Left ventricle myocardium inferior (tissue), 1 donor: ENCODE results near the gene ARHGAP5. TPM values are rescaled to one million over a fixed set of nuclear protein-coding genes. Genes with fewer than 3 reads are reported as not detected.

Experiments used
- DNase-seq: peaks from one replicate; pipeline ENCODE4 v3.0.0-alpha.2; 2020
- H3K27ac ChIP-seq: fragments of 200-600 bp; replicated peaks from 2 replicates; pipeline ENCODE4 v1.8.0; 2021
- H3K27me3 ChIP-seq: fragments of 200-600 bp; 2 replicates; pipeline ENCODE4 v1.8.0; 2021; ENCODE audit warnings: low read depth
- H3K36me3 ChIP-seq: fragments of 200-600 bp; 2 replicates; pipeline ENCODE4 v1.8.0; 2021
- H3K4me1 ChIP-seq: fragments of 200-600 bp; 2 replicates; pipeline ENCODE4 v1.8.0; 2021
- H3K4me3 ChIP-seq: fragments of 200-600 bp; 2 replicates; pipeline ENCODE4 v1.8.0; 2021; ENCODE audit warnings: mild to moderate bottlenecking, moderate library complexity
- H3K9me3 ChIP-seq: fragments of 200-600 bp; replicated peaks from 2 replicates; pipeline ENCODE4 v1.8.0; 2021
- CTCF ChIP-seq: fragments of 200-600 bp; IDR thresholded peaks from 2 replicates; pipeline ENCODE4 v1.8.0; 2021; ENCODE audit warnings: antibody characterized with exemption, mild to moderate bottlenecking, borderline replicate concordance
- intact Hi-C: fragments of 100-400 bp; cut with micrococcal nuclease; formaldehyde crosslinking; loops from one replicate; pipeline ENCODE4 v1.11.0; 2022
- long read RNA-seq: library from polyadenylated mRNA; unstranded; transcript quantifications from one replicate; pipeline ENCODE4 v2.0.0, GENCODE V29; 2021
- total RNA-seq: library from RNA; stranded (reverse); fragmentation: NEBNext Ultra II Directional; extraction: Animal tissue kit (Norgen Biotek cat#: 25700); gene quantifications from one replicate; pipeline ENCODE4 v1.2.1, GENCODE V29; 2021
- donor health status: DM: no; HTN: yes; CAD: no; lungs with severe emphysema.

ARHGAP5 gene, protein sequence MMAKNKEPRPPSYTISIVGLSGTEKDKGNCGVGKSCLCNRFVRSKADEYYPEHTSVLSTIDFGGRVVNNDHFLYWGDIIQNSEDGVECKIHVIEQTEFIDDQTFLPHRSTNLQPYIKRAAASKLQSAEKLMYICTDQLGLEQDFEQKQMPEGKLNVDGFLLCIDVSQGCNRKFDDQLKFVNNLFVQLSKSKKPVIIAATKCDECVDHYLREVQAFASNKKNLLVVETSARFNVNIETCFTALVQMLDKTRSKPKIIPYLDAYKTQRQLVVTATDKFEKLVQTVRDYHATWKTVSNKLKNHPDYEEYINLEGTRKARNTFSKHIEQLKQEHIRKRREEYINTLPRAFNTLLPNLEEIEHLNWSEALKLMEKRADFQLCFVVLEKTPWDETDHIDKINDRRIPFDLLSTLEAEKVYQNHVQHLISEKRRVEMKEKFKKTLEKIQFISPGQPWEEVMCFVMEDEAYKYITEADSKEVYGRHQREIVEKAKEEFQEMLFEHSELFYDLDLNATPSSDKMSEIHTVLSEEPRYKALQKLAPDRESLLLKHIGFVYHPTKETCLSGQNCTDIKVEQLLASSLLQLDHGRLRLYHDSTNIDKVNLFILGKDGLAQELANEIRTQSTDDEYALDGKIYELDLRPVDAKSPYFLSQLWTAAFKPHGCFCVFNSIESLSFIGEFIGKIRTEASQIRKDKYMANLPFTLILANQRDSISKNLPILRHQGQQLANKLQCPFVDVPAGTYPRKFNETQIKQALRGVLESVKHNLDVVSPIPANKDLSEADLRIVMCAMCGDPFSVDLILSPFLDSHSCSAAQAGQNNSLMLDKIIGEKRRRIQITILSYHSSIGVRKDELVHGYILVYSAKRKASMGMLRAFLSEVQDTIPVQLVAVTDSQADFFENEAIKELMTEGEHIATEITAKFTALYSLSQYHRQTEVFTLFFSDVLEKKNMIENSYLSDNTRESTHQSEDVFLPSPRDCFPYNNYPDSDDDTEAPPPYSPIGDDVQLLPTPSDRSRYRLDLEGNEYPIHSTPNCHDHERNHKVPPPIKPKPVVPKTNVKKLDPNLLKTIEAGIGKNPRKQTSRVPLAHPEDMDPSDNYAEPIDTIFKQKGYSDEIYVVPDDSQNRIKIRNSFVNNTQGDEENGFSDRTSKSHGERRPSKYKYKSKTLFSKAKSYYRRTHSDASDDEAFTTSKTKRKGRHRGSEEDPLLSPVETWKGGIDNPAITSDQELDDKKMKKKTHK (N-terminal part only)
- total RNA-seq, result 238 TPM
- long read RNA-seq, full-length matches to known transcripts, result 15 of 47 reads
- long read RNA-seq, partial matches to known transcripts, result 19 of 47 reads
- long read RNA-seq, other reads (novel, unspliced or antisense), result 13 of 47 reads

DNA sequence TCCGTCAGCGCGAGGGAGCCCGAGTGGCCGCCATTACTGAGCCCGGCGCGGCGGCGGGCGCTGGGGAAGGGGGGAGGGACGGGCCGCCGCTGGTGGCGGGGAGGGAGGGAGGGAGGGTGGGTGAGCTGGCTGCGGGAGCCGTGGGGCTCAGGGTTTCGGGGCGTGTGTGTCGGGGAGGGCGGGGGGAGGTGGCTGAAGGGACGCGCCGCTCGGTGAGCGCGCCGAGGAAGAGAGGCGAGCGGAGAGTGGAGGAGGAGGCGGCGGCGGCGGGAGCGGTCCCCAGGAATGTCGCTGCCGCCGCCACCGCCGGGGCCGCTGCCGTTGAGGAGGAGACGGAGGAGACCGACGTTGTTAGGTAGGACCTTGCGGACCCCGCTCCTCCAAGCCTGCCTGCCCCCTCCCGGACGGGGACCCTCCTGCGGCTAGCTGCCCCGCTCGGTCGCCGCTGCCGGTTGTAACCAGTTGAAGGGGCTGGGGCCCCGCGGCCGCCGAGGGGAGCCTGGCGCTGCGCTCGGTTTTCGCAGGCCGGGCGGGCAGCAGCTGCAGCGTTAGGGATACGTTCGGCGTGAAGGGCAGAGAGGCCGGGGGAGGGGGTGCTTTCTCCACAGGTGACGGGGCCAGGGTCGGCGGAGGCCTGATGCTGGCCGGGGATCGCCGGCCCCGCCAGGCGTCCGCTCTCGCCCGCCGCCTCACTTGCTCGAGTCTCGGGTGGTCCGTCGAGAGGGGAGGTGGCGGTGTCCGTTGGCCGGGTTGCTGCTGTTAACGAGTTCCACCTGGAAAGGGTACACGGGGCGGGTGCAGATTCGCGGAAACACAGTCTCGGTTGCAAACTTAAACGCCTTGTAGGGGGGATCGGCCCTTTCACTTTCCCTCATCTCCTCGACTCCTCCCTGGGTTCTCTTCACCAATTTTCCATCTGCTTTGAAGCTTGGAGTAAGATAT is at the start of gene ARHGAP5:
Gene ARHGAP5, plus strand, starts transcription at position 224 of the 942 bp plus-strand sequence. CDS start 13,366 bp downstream, outside the sequence.
- TF ChIP-seq CTCF, result peak; percentile 28
- H3K27ac ChIP-seq, result peak within 1 kb of the TSS; percentile 99
- H3K9me3 ChIP-seq, result no peaks in the 10 kb centered on the region
- no peaks in the 10 kb centered on the region for H3K36me3 ChIP-seq
- H3K4me3 ChIP-seq, result peak within 1 kb of the TSS; percentile 94
- DNase-seq, result no peak
- intact Hi-C loops, result loop anchor here (5.0 to 10.0 kb wide), 2 partner anchors 125 to 663 kb away; partner anchors contain the start of genes RNU6-7 and RNU6-8
- peaks cover 82% of the 10 kb centered on the region for H3K4me1 ChIP-seq
- H3K27me3 ChIP-seq, result no peaks in the 10 kb centered on the region

DNA sequence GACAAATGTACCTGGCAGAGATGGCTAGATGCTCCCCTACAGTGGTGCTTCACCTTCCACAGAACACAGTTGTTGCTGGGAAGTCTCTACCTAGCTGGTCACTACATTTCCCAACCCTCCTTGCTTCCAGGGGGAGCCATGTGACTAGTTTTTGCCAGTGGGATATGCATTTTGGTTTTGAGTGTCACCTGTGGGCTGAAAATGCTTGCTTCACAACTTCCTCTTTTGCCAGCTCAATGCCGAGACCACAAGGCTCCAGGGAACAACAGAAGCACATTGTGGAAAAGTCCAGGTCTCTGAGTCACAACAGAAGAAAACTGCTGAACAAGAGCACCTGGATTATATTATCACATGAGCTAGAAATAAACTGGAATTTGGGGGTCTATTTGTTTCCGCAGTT is 48.5 kb upstream of the ARHGAP5 start:
- TF ChIP-seq CTCF, result no peak
- H3K9me3 ChIP-seq, result no peaks in the 10 kb centered on the region
- DNase-seq, result no peak
- H3K27ac ChIP-seq, result no peak overlapping the region
- H3K27me3 ChIP-seq, result no peaks in the 10 kb centered on the region
- no peaks in the 10 kb centered on the region for H3K36me3 ChIP-seq
- H3K4me1 ChIP-seq, result no peaks in the 10 kb centered on the region
- intact Hi-C loops, result no loop called here
- no peak overlapping the region for H3K4me3 ChIP-seq

- TF ChIP-seq CTCF, result no peak
- DNase-seq, result no peak
- Histone ChIP-seq H3K27me3 (no peaks in the 10 kb centered on the region), H3K4me3 (no peak overlapping the region), H3K36me3 (no peaks in the 10 kb centered on the region), H3K4me1 (no peaks in the 10 kb centered on the region), H3K9me3 (no peaks in the 10 kb centered on the region), H3K27ac (no peak overlapping the region)
- intact Hi-C loops, result no loop called here
Measured at GRCh38 chr14:32033543-32033942, 43.6 kb upstream of the ARHGAP5 start.

- Histone ChIP-seq H3K36me3 (no peaks in the 10 kb centered on the region), H3K9me3 (no peaks in the 10 kb centered on the region), H3K27ac (no peak overlapping the region), H3K4me1 (no peaks in the 10 kb centered on the region), H3K27me3 (no peaks in the 10 kb centered on the region), H3K4me3 (no peak overlapping the region)
- DNase-seq, result no peak
- TF ChIP-seq CTCF, result no peak
- intact Hi-C loops, result no loop called here
Measured at GRCh38 chr14:32038876-32039275, 38.2 kb upstream of the ARHGAP5 start.
